ENCODE measurements around the gene E2F1. TPM values are rescaled to one million over a fixed set of nuclear protein-coding genes. Genes with fewer than 3 reads are reported as not detected.

E2F1 gene
- total RNA-seq, 3 donors from 2014 or later = 3.6 to 8.2 (median 4.1) TPM

GRCh38 chr20:33693741-33694638 lies 7.8 kb upstream of the E2F1 start:
- no peak overlapping the region for H3K4me3 ChIP-seq
- no peaks in the 10 kb centered on the region for H3K9me3 ChIP-seq
- H3K4me1 ChIP-seq (ENCODE audit: low read depth) = no peaks in the 10 kb centered on the region
- no peak for DNase-seq
- ATAC-seq = peak; percentile 25
- intact Hi-C loops (cut with DNase I, micrococcal nuclease) = no loop called here
- no peak for TF ChIP-seq CTCF (IDR thresholded peaks at IDR 0.05)
- H3K36me3 ChIP-seq (ENCODE audit: low read depth) = no peaks in the 10 kb centered on the region

- no peak for DNase-seq
- no peak for TF ChIP-seq CTCF (IDR thresholded peaks at IDR 0.05)
- Histone ChIP-seq H3K36me3 (ENCODE audit: low read depth) (no peaks in the 10 kb centered on the region), H3K4me1 (ENCODE audit: low read depth) (no peaks in the 10 kb centered on the region), H3K9me3 (no peaks in the 10 kb centered on the region), H3K4me3 (no peak overlapping the region)
- no peak for ATAC-seq
- intact Hi-C loops (cut with DNase I, micrococcal nuclease) = no loop called here
Observed at GRCh38 chr20:33693289-33693688, 7.1 kb upstream of the E2F1 start.

GRCh38 chr20:33689973-33690372 lies 3.8 kb upstream of the E2F1 start:
- Histone ChIP-seq H3K4me3 (no peak overlapping the region), H3K36me3 (ENCODE audit: low read depth) (no peaks in the 10 kb centered on the region), H3K9me3 (no peaks in the 10 kb centered on the region), H3K4me1 (ENCODE audit: low read depth) (peaks cover 8% of the 10 kb centered on the region)
- no peak for ATAC-seq
- no peak for TF ChIP-seq CTCF (IDR thresholded peaks at IDR 0.05)
- intact Hi-C loops (cut with DNase I, micrococcal nuclease) = no loop called here
- no peak for DNase-seq

- TF ChIP-seq CTCF (IDR thresholded peaks at IDR 0.05) = no peak
- Histone ChIP-seq H3K4me3 (no peak overlapping the region), H3K4me1 (ENCODE audit: low read depth) (peaks cover 13% of the 10 kb centered on the region), H3K9me3 (no peaks in the 10 kb centered on the region), H3K36me3 (ENCODE audit: low read depth) (no peaks in the 10 kb centered on the region)
- no peak for DNase-seq
- intact Hi-C loops (cut with DNase I, micrococcal nuclease) = no loop called here
- ATAC-seq = no peak
Observed at GRCh38 chr20:33689493-33689892, 3.3 kb upstream of the E2F1 start.

- TF ChIP-seq CTCF (IDR thresholded peaks at IDR 0.05) = no peak
- Histone ChIP-seq H3K4me3 (no peak overlapping the region), H3K9me3 (no peaks in the 10 kb centered on the region), H3K4me1 (ENCODE audit: low read depth) (peaks cover 13% of the 10 kb centered on the region), H3K36me3 (ENCODE audit: low read depth) (no peaks in the 10 kb centered on the region)
- ATAC-seq = no peak
- intact Hi-C loops (cut with DNase I, micrococcal nuclease) = no loop called here
- no peak for DNase-seq
Observed at GRCh38 chr20:33688938-33689424, 2.8 kb upstream of the E2F1 start.
